ENCODE measurements around the gene IL3RA. TPM values are rescaled to one million over a fixed set of nuclear protein-coding genes. Genes with fewer than 3 reads are reported as not detected.
"Not testable (repeated sequence)": the region's sequence is repeated elsewhere in the genome, so short reads cannot be mapped to it uniquely, and the experiment has no call there.

IL3RA gene
- total RNA-seq, 2 experiments from 2014 or later, result 6.4 to 7.1 TPM

GRCh38 chrX:1420371-1420770 is 83.8 kb downstream of the IL3RA start:
- H3K27me3 Mint-ChIP-seq, result no peaks in the 10 kb centered on the region
- CTCF ChIA-PET, result no interaction called here
- POLR2A ChIA-PET, result no interaction called here
- peaks cover 24% of the 10 kb centered on the region for H3K9me3 Mint-ChIP-seq
- no peak overlapping the region for H3K27ac Mint-ChIP-seq
- H3K4me1 Mint-ChIP-seq, result no peaks in the 10 kb centered on the region
- DNase-seq, result no peak
- peaks cover 56% of the 10 kb centered on the region for H3K36me3 Mint-ChIP-seq (ENCODE audit: low read depth)
- no peak overlapping the region for H3K4me3 Mint-ChIP-seq

GRCh38 chrX:1421433-1422134 is 85.0 kb downstream of the IL3RA start:
- H3K27ac Mint-ChIP-seq, result no peak overlapping the region
- no peaks in the 10 kb centered on the region for H3K4me1 Mint-ChIP-seq
- DNase-seq, result no peak
- POLR2A ChIA-PET, result no interaction called here
- CTCF ChIA-PET, result no interaction called here
- H3K4me3 Mint-ChIP-seq, result no peak overlapping the region
- H3K9me3 Mint-ChIP-seq, result peaks cover 24% of the 10 kb centered on the region
- peaks cover 64% of the 10 kb centered on the region for H3K36me3 Mint-ChIP-seq (ENCODE audit: low read depth)
- no peaks in the 10 kb centered on the region for H3K27me3 Mint-ChIP-seq

- no peak for DNase-seq
- ChIA-PET POLR2A (no interaction called here), CTCF (no interaction called here)
- Mint-ChIP-seq H3K36me3 (ENCODE audit: low read depth) (peaks cover 70% of the 10 kb centered on the region), H3K4me3 (no peak overlapping the region), H3K27ac (no peak overlapping the region), H3K27me3 (no peaks in the 10 kb centered on the region), H3K4me1 (no peaks in the 10 kb centered on the region), H3K9me3 (peaks cover 24% of the 10 kb centered on the region)
Observed at GRCh38 chrX:1422135-1422465, 85.5 kb downstream of the IL3RA start.

GRCh38 chrX:1423215-1423614 is 86.6 kb downstream of the IL3RA start:
- Mint-ChIP-seq H3K4me1 (no peaks in the 10 kb centered on the region), H3K9me3 (peaks cover 24% of the 10 kb centered on the region), H3K4me3 (no peak overlapping the region), H3K27ac (no peak overlapping the region), H3K36me3 (ENCODE audit: low read depth) (peaks cover 72% of the 10 kb centered on the region), H3K27me3 (no peaks in the 10 kb centered on the region)
- ChIA-PET CTCF (no interaction called here), POLR2A (no interaction called here)
- no peak for DNase-seq

- no peak for DNase-seq
- Mint-ChIP-seq H3K4me1 (no peaks in the 10 kb centered on the region), H3K36me3 (ENCODE audit: low read depth) (peaks cover 69% of the 10 kb centered on the region), H3K9me3 (peaks cover 24% of the 10 kb centered on the region), H3K27me3 (no peaks in the 10 kb centered on the region), H3K4me3 (no peak overlapping the region), H3K27ac (no peak overlapping the region)
- POLR2A ChIA-PET, result no interaction called here
- CTCF ChIA-PET, result no interaction called here
Observed at GRCh38 chrX:1424147-1424851, 87.7 kb downstream of the IL3RA start.

- Mint-ChIP-seq H3K36me3 (ENCODE audit: low read depth) (peaks cover 60% of the 10 kb centered on the region), H3K4me3 (no peak overlapping the region), H3K27ac (no peak overlapping the region), H3K27me3 (no peaks in the 10 kb centered on the region), H3K9me3 (peaks cover 18% of the 10 kb centered on the region), H3K4me1 (no peaks in the 10 kb centered on the region)
- ChIA-PET CTCF (no interaction called here), POLR2A (no interaction called here)
- no peak for DNase-seq
Observed at GRCh38 chrX:1425381-1425780, 88.8 kb downstream of the IL3RA start.

GRCh38 chrX:1426321-1426720 is 89.7 kb downstream of the IL3RA start:
- POLR2A ChIA-PET, H3K27ac Mint-ChIP-seq: not testable (repeated sequence)

GRCh38 chrX:1427756-1428155 is 91.2 kb downstream of the IL3RA start:
- POLR2A ChIA-PET, result no interaction called here
- no peaks in the 10 kb centered on the region for H3K4me1 Mint-ChIP-seq
- CTCF ChIA-PET, result no interaction called here
- H3K27me3 Mint-ChIP-seq, result no peaks in the 10 kb centered on the region
- peaks cover 8% of the 10 kb centered on the region for H3K9me3 Mint-ChIP-seq
- no peak for DNase-seq
- no peak overlapping the region for H3K27ac Mint-ChIP-seq
- no peak overlapping the region for H3K4me3 Mint-ChIP-seq
- peaks cover 43% of the 10 kb centered on the region for H3K36me3 Mint-ChIP-seq (ENCODE audit: low read depth)

More at GRCh38 chrX:1426321-1426720, 89.7 kb downstream of the IL3RA start:
- H3K36me3 Mint-ChIP-seq (ENCODE audit: low read depth), result peaks cover 55% of the 10 kb centered on the region
- H3K9me3 Mint-ChIP-seq, result peaks cover 18% of the 10 kb centered on the region
- H3K4me1 Mint-ChIP-seq, CTCF ChIA-PET, H3K4me3 Mint-ChIP-seq, H3K27me3 Mint-ChIP-seq, DNase-seq: not testable (repeated sequence)

GRCh38 chrX:1430451-1430850 is 93.9 kb downstream of the IL3RA start:
- Mint-ChIP-seq H3K27me3 (no peaks in the 10 kb centered on the region), H3K27ac (no peak overlapping the region), H3K4me1 (no peaks in the 10 kb centered on the region), H3K9me3 (no peaks in the 10 kb centered on the region), H3K4me3 (no peak overlapping the region), H3K36me3 (ENCODE audit: low read depth) (peaks cover 21% of the 10 kb centered on the region)
- no peak for DNase-seq
- ChIA-PET CTCF (no interaction called here), POLR2A (no interaction called here)

Small RNAs within 50 kb of the gene (microRNA-seq; reads per million reads assigned to microRNA genes)
- gene MIR3690 (ENCODE audit: borderline microRNAs expressed, borderline replicate concordance), result not detected

Other genes starting within 250 kb of the IL3RA start
- 1 to 10 TPM; 3.4 to 4.5 TPM for gene CRLF2, start 124.1 kb upstream of the IL3RA start, total RNA-seq
- gene CSF2RA, start 68.0 kb upstream of the IL3RA start, total RNA-seq, result under 1 TPM in 1 of 2 experiments, not detected in 1; 0.25 TPM
- gene SLC25A6, start 55.3 kb downstream of the IL3RA start, total RNA-seq, result 100 to 1,000 TPM; 259 to 261 TPM
- gene ASMTL, start 116.1 kb downstream of the IL3RA start, total RNA-seq, result 10 to 100 TPM; 30.7 to 33.9 TPM
- gene P2RY8, start 200.4 kb downstream of the IL3RA start, total RNA-seq, result 100 to 1,000 TPM in 1 of 2 experiments, 10 to 100 TPM in 1; 99.1 to 107 TPM